IMR-90 (cell line): ENCODE results near the gene OR2AP1. TPM values are rescaled to one million over a fixed set of nuclear protein-coding genes. Genes with fewer than 3 reads are reported as not detected.

ENCODE experiments used
- ATAC-seq: fragments of 200-7000 bp; cut with Tn5 transposase; 2 replicates; pipeline ENCODE4 v1.9.1; 2020; ENCODE audit warnings: low read depth, mild to moderate bottlenecking, moderate library complexity
- BruUV-seq: library from RNA; stranded (reverse); fragments of 400-500 nt; replicated peaks from 2 replicates; lab custom pipeline; 2021; lab: Mats Ljungman, UMichigan
- CTCF ChIA-PET: fragments of 300-600 bp; formaldehyde crosslinking; extraction: SDS; loops from one replicate; lab custom pipeline; 2021; ENCODE audit warnings: antibody characterized with exemption; lab: Yijun Ruan, JAX
- POLR2A ChIA-PET: fragments of 300-600 bp; sonication (Branson Sonifier 250); formaldehyde crosslinking; loops from one replicate; lab custom pipeline; 2022; ENCODE audit warnings: antibody characterized with exemption; ENCODE audit not compliant: unreplicated experiment; lab: Charles Lee
- DNase-seq: peaks from one replicate; pipeline ENCODE4 v3.0.0; 2013
- H2AFZ ChIP-seq: replicated peaks from 2 replicates; pipeline ENCODE3; 2013; ENCODE audit warnings: low read length, mild to moderate bottlenecking; ENCODE audit not compliant: poor library complexity
- H2AK5ac ChIP-seq: 2 replicates; pipeline ENCODE4 v1.6.1; 2013; ENCODE audit warnings: low read depth, low read length, inconsistent platforms
- H2AK9ac ChIP-seq: replicated peaks from 2 replicates; pipeline ENCODE3; 2013; ENCODE audit warnings: mild to moderate bottlenecking, low read depth, low read length, moderate library complexity; ENCODE audit not compliant: poor library complexity
- H2BK120ac ChIP-seq: 2 replicates; pipeline ENCODE4 v1.6.1; 2013; ENCODE audit warnings: low read depth, low read length, inconsistent platforms
- H2BK15ac ChIP-seq: 3 replicates; pipeline ENCODE4 v1.6.1; 2013; ENCODE audit warnings: low read depth, low read length, inconsistent platforms
- H2BK20ac ChIP-seq: 2 replicates; pipeline ENCODE4 v1.6.1; 2013; ENCODE audit warnings: low read depth, mild to moderate bottlenecking, inconsistent platforms, low read length, moderate library complexity
- H2BK5ac ChIP-seq: 2 replicates; pipeline ENCODE4 v1.6.1; 2013; ENCODE audit warnings: mild to moderate bottlenecking, low read depth, low read length, inconsistent platforms; ENCODE audit not compliant: poor library complexity, severe bottlenecking
- H3K14ac ChIP-seq: replicated peaks from 2 replicates; pipeline ENCODE4 v1.6.1; 2013; ENCODE audit warnings: low read depth, low read length, inconsistent platforms
- H3K18ac ChIP-seq: 2 replicates; pipeline ENCODE4 v1.6.1; 2013; ENCODE audit warnings: low read depth, low read length, control low read depth
- H3K23ac ChIP-seq: 2 replicates; pipeline ENCODE4 v1.6.1; 2013; ENCODE audit warnings: low read depth, low read length, inconsistent platforms
- H3K27ac ChIP-seq: 2 replicates; pipeline ENCODE4 v1.5.1; 2013; ENCODE audit warnings: mild to moderate bottlenecking, control low read depth, low read length; ENCODE audit not compliant: insufficient read depth
- H3K27me3 ChIP-seq: 2 replicates; pipeline ENCODE4 v1.6.1; 2013; ENCODE audit warnings: low read length; ENCODE audit not compliant: control insufficient read depth, insufficient read depth
- H3K36me3 ChIP-seq: 2 replicates; pipeline ENCODE4 v1.6.1; 2013; ENCODE audit warnings: low read length, mixed read lengths; ENCODE audit not compliant: control insufficient read depth, insufficient read depth
- H3K4ac ChIP-seq: 2 replicates; pipeline ENCODE4 v1.6.1; 2013; ENCODE audit warnings: low read depth, low read length, inconsistent platforms
- H3K4me1 ChIP-seq: 2 replicates; pipeline ENCODE4 v1.6.1; 2013; ENCODE audit warnings: low read length, mixed read lengths; ENCODE audit not compliant: control insufficient read depth, insufficient read depth
- H3K4me2 ChIP-seq: 2 replicates; pipeline ENCODE4 v1.6.1; 2013; ENCODE audit warnings: low read depth, mild to moderate bottlenecking, control low read depth, low read length, moderate library complexity
- H3K4me3 ChIP-seq: 2 replicates; pipeline ENCODE4 v1.5.1; 2013; ENCODE audit warnings: low read depth, mild to moderate bottlenecking, control low read depth, low read length, moderate library complexity; ENCODE audit not compliant: insufficient read depth
- H3K56ac ChIP-seq: 2 replicates; pipeline ENCODE4 v1.6.1; 2013; ENCODE audit warnings: low read length, inconsistent platforms; ENCODE audit not compliant: insufficient read depth; ENCODE audit errors: extremely low read depth
- H3K79me1 ChIP-seq, 2 experiments: 2 replicates each; pipeline ENCODE4 v1.6.1; 2013; ENCODE audit warnings: low read length in 2 of 2, inconsistent platforms in 1 of 2, low read depth in 1 of 2
- H3K9ac ChIP-seq: 2 replicates; pipeline ENCODE4 v1.6.1; 2013; ENCODE audit warnings: low read depth, low read length, control low read depth
- H3K9me1 ChIP-seq: 2 replicates; pipeline ENCODE4 v1.6.1; 2013; ENCODE audit warnings: low read length, inconsistent platforms; ENCODE audit not compliant: insufficient read depth
- H3K9me3 ChIP-seq: 2 replicates; pipeline ENCODE4 v1.6.1; 2013; ENCODE audit warnings: low read length; ENCODE audit not compliant: control insufficient read depth, insufficient read depth
- H4K20me1 ChIP-seq: 2 replicates; pipeline ENCODE4 v1.6.1; 2013; ENCODE audit warnings: low read length, inconsistent platforms; ENCODE audit not compliant: insufficient read depth
- H4K5ac ChIP-seq: 2 replicates; pipeline ENCODE4 v1.6.1; 2013; ENCODE audit warnings: mild to moderate bottlenecking, low read depth, low read length, control low read depth
- H4K8ac ChIP-seq, 2 experiments: 2 replicates each; pipeline ENCODE4 v1.6.1; 2013; ENCODE audit warnings: low read depth in 2 of 2, low read length in 2 of 2, control low read depth in 1 of 2, inconsistent platforms in 1 of 2
- H4K91ac ChIP-seq: 2 replicates; pipeline ENCODE4 v1.6.1; 2013; ENCODE audit warnings: low read depth, low read length, inconsistent platforms; ENCODE audit not compliant: insufficient read depth
- BHLHE40 ChIP-seq: fragments of 150-350 bp; IDR thresholded peaks from 2 replicates; pipeline ENCODE4 v1.6.1; 2016; ENCODE audit warnings: mild to moderate bottlenecking, low read depth, low read length
- CEBPB ChIP-seq: IDR thresholded peaks from 2 replicates; pipeline ENCODE4 v1.6.1; 2012; ENCODE audit warnings: low read depth, low read length, improper control_type of control experiment
- CHD1 ChIP-seq: IDR thresholded peaks from 2 replicates; pipeline ENCODE4 v1.6.1; 2012; ENCODE audit warnings: low read depth, low read length, improper control_type of control experiment
- CTCF ChIP-seq: conservative IDR thresholded peaks from 2 replicates; pipeline ENCODE4 v1.5.1; 2012; ENCODE audit warnings: mild to moderate bottlenecking, low read depth, low read length, improper control_type of control experiment
- FOS ChIP-seq: fragments of 150-350 bp; IDR thresholded peaks from 2 replicates; pipeline ENCODE4 v1.6.1; 2016; ENCODE audit warnings: low read depth, low read length
- MAFK ChIP-seq: IDR thresholded peaks from 2 replicates; pipeline ENCODE4 v1.6.1; 2012; ENCODE audit warnings: low read depth, low read length, improper control_type of control experiment
- MAZ ChIP-seq: IDR thresholded peaks from 2 replicates; pipeline ENCODE4 v1.6.1; 2012; ENCODE audit warnings: low read depth, mild to moderate bottlenecking, low read length, improper control_type of control experiment, moderate library complexity, borderline replicate concordance
- MXI1 ChIP-seq: IDR thresholded peaks from 2 replicates; pipeline ENCODE4 v1.6.1; 2012; ENCODE audit warnings: low read depth, mild to moderate bottlenecking, low read length, moderate library complexity, borderline replicate concordance
- POLR2A ChIP-seq: IDR thresholded peaks from 2 replicates; pipeline ENCODE4 v1.6.1; 2012; ENCODE audit warnings: mild to moderate bottlenecking, low read depth, low read length
- RAD21 ChIP-seq: IDR thresholded peaks from 2 replicates; pipeline ENCODE4 v1.6.1; 2012; ENCODE audit warnings: low read length, improper control_type of control experiment
- RCOR1 ChIP-seq: IDR thresholded peaks from 2 replicates; pipeline ENCODE4 v1.6.1; 2012; ENCODE audit warnings: mild to moderate bottlenecking, low read length, improper control_type of control experiment; ENCODE audit not compliant: insufficient replicate concordance
- RFX5 ChIP-seq: IDR thresholded peaks from 2 replicates; pipeline ENCODE4 v1.8.0; 2012; ENCODE audit warnings: low read depth, mild to moderate bottlenecking, low read length, moderate library complexity
- WGBS, 2 experiments: methylation state at CpG; one replicate each; pipeline versions ENCODE4 v1.1.5 to v1.1.7; 2013; ENCODE audit warnings: missing lambda C conversion rate in 2 of 2; ENCODE audit not compliant: insufficient read length in 1 of 2; ENCODE audit errors: extremely low coverage in 2 of 2; 5-methylcytosine and 5-hydroxymethylcytosine counted together
- dilution Hi-C: fragments of 300-500 bp; cut with HindIII; formaldehyde crosslinking; loops from one replicate; pipeline ENCODE4 v1.14.3; 2018; ENCODE audit warnings: low sequenced_read_pairs; ENCODE audit not compliant: unreplicated experiment
- in situ Hi-C: fragments of 300-500 bp; cut with MboI; formaldehyde crosslinking; loops from 3 replicates; pipeline ENCODE4 v1.14.3; 2019; ENCODE audit warnings: low sequenced_read_pairs, inconsistent platforms, mixed read lengths
- intact Hi-C: fragments of 100-400 bp; cut with micrococcal nuclease; formaldehyde crosslinking; loops from 2 replicates; pipeline ENCODE4 v1.10.0; 2022
- polyA plus RNA-seq, 3 experiments: library from polyadenylated mRNA; depleted of rRNA; stranded (reverse); fragments of >200 nt; gene quantifications; 2 replicates each; pipeline ENCODE4 v1.2.3, GENCODE V29; 2012; ENCODE audit warnings: low replicate concordance in 1 of 3
- total RNA-seq: library from RNA; depleted of rRNA; stranded (reverse); fragments of >200 nt; gene quantifications from 2 replicates; pipeline ENCODE4 v1.2.3, GENCODE V29; 2012
- TF ChIP-seq, protein P1 (sequence below): fragments of 150-350 bp; IDR thresholded peaks from 2 replicates; pipeline ENCODE4 v1.6.1; 2017; ENCODE audit warnings: mild to moderate bottlenecking, antibody characterized with exemption, low read length, low read depth
- TF ChIP-seq, protein P2 (sequence below): fragments of 150-350 bp; IDR thresholded peaks from 2 replicates; pipeline ENCODE4 v1.6.1; 2016; ENCODE audit warnings: low read depth, mild to moderate bottlenecking, low read length, moderate library complexity, borderline replicate concordance

OR2AP1 gene
- total and polyA plus RNA-seq, 2 of the 4 experiments (the other 2 are of a cell fraction): not detected

- intact Hi-C loops (loop anchor here (1.0 to 5.0 kb wide), 2 partner anchors 430 to 627 kb away; no protein-coding TSS in a partner anchor), in situ Hi-C loops (loop anchor here (10.0 kb wide), 1 partner anchor 425 kb away; no protein-coding TSS in a partner anchor), dilution Hi-C loops (no loop called here)
- no TSS peak for BruUV-seq
- H3K23ac ChIP-seq: no peak overlapping the region
- H3K18ac ChIP-seq: no peak overlapping the region
- DNase-seq (peak; percentile 92), ATAC-seq (peak; percentile 97)
- no peak overlapping the region for H3K14ac ChIP-seq
- no peak overlapping the region for H4K8ac ChIP-seq
- H3K9ac ChIP-seq: no peak overlapping the region
- H3K79me1 ChIP-seq: no peaks in the 10 kb centered on the region
- H4K20me1 ChIP-seq: no peaks in the 10 kb centered on the region
- no peak overlapping the region for H3K4ac ChIP-seq
- H2AK5ac ChIP-seq: no peak overlapping the region
- no peak overlapping the region for H4K91ac ChIP-seq
- POLR2A ChIA-PET: no interaction called here
- H3K9me3 ChIP-seq: 0 out of 2 replicates have a peak, but pooled peaks cover 1% of the 10 kb centered on the region
- no peak overlapping the region for H2BK5ac ChIP-seq
- no peak overlapping the region for H2BK20ac ChIP-seq
- no peak overlapping the region for H2AFZ ChIP-seq
- no peak overlapping the region for H3K27ac ChIP-seq
- no peaks in the 10 kb centered on the region for H3K9me1 ChIP-seq
- no peaks in the 10 kb centered on the region for H3K36me3 ChIP-seq
- no peak overlapping the region for H2AK9ac ChIP-seq
- H3K4me1 ChIP-seq: no peaks in the 10 kb centered on the region
- no peak overlapping the region for H2BK15ac ChIP-seq
- H4K5ac ChIP-seq: no peak overlapping the region
- CTCF ChIA-PET: interaction anchor here (0.6 to 1.1 kb wide), 4 partner anchors 11 to 440 kb away, joined by 3 to 13 read pairs (median 4); no protein-coding TSS in a partner anchor
- no peak overlapping the region for H3K56ac ChIP-seq
- H3K27me3 ChIP-seq: peaks cover 8% of the 10 kb centered on the region
- no peak overlapping the region for H3K4me3 ChIP-seq
- no peak overlapping the region for H2BK120ac ChIP-seq
- WGBS, 2 experiments: no CpG with 5 or more reads among the region's 6 CpGs
- H3K4me2 ChIP-seq: no peak overlapping the region
- TF ChIP-seq RFX5 (no peak), CEBPB (peak; percentile 21; the same call in 1 of the 2 replicates), CHD1 (no peak), CTCF (peak; percentile 97), FOS (0 out of 2 replicates have a peak, but pooled peaks have one; percentile 29), POLR2A (no peak), MAZ (no peak), MXI1 (peak; percentile 38; the same call in 1 of the 2 replicates), RCOR1 (no peak), MAFK (no peak), BHLHE40 (0 out of 2 replicates have a peak, but pooled peaks have one; percentile 16), RAD21 (peak; percentile 73)
- TF ChIP-seq, protein P1, sequence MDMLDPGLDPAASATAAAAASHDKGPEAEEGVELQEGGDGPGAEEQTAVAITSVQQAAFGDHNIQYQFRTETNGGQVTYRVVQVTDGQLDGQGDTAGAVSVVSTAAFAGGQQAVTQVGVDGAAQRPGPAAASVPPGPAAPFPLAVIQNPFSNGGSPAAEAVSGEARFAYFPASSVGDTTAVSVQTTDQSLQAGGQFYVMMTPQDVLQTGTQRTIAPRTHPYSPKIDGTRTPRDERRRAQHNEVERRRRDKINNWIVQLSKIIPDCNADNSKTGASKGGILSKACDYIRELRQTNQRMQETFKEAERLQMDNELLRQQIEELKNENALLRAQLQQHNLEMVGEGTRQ: peak; percentile 89
- TF ChIP-seq, protein P2, sequence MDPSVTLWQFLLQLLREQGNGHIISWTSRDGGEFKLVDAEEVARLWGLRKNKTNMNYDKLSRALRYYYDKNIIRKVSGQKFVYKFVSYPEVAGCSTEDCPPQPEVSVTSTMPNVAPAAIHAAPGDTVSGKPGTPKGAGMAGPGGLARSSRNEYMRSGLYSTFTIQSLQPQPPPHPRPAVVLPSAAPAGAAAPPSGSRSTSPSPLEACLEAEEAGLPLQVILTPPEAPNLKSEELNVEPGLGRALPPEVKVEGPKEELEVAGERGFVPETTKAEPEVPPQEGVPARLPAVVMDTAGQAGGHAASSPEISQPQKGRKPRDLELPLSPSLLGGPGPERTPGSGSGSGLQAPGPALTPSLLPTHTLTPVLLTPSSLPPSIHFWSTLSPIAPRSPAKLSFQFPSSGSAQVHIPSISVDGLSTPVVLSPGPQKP: no peak
Measured at GRCh38 chr12:55619354-55620138, 47.3 kb downstream of the OR2AP1 start.
